ENCODE data around the gene ZNF780A.
"Not testable (repeated sequence)": the region's sequence is repeated elsewhere in the genome, so short reads cannot be mapped to it uniquely, and the experiment has no call there.

The ZNF780A gene

DNA sequence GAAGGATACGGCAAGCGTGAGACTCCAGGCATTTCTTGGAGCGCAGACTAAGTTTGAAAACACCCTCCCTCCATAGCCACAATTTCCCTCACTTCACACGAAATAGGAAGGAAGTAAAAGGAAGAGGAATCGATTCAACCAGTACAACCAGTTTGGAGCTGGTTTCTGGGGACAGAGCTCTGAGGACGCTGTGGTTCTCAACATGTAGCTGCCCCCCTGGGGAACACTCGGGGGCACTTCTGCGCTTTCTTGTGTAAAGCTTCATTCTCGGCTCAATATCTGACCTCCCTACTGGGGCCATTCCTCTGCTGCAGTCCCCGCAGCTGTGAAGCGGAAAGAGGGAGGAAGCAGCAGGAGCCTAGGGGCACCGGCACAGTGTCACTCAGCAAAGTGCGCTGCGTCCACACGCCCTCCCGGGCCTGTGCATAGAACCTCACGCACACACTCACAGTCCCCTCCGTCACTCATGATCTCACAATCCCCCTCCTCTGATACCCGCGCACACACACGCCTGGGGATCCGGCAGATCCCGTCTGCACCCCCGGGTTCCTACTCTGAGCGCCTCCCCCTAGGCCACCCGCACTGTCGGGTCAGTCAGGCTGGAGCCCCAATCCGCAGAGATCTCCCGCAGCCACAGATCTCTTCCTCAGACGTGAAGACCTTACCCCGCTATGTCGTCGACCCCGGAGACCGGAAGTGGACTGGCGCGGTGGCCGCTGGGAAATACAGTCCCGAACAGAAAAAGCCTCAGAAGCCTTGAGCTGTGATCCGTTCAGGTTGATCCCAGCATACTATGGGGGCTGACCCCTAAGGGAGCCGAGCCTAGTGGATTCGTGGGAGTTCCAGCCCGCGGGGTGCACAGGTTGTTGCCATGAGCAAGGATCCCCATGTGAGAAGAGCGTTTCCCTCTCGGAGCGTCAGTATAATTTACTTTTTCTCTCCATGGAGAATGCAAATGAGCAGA, at the start of gene ZNF780A:
Gene ZNF780A (minus strand): TSS at position 703 of the 964 bp plus-strand sequence. CDS start 6,190 bp downstream, outside the sequence.
- Histone ChIP-seq H3K27me3 (no peaks in the 10 kb centered on the region), H3K36me3 (peaks cover 0 to 31% (median 12%) of the 10 kb centered on the region in 11 experiments; a peak in 17 of 22 replicates), H3K27ac (peak within 1 kb of the TSS; percentile 75 to 93 (median 86)), H3K4me2 (peak within 1 kb of the TSS; percentile 83 to 93 (median 88)), H4K20me1 (peaks cover 0 to 12% (median 0%) of the 10 kb centered on the region in 11 experiments; a peak in 2 of 22 replicates), H3K4me3 (peak within 1 kb of the TSS; percentile 68 to 87 (median 81)), H3K4me1 (peaks cover 10 to 23% (median 13%) of the 10 kb centered on the region in 10 experiments), H3K9me3 (replicated peaks in 1 of 11) (peaks cover 16 to 30% (median 23%) of the 10 kb centered on the region in 11 experiments; a peak in 21 of 22 replicates), H3K9ac (peak within 1 kb of the TSS; percentile 83 to 93 (median 86))
- TF ChIP-seq Cebpa-rat (IDR thresholded peaks at IDR 0.05), result no peak

DNA sequence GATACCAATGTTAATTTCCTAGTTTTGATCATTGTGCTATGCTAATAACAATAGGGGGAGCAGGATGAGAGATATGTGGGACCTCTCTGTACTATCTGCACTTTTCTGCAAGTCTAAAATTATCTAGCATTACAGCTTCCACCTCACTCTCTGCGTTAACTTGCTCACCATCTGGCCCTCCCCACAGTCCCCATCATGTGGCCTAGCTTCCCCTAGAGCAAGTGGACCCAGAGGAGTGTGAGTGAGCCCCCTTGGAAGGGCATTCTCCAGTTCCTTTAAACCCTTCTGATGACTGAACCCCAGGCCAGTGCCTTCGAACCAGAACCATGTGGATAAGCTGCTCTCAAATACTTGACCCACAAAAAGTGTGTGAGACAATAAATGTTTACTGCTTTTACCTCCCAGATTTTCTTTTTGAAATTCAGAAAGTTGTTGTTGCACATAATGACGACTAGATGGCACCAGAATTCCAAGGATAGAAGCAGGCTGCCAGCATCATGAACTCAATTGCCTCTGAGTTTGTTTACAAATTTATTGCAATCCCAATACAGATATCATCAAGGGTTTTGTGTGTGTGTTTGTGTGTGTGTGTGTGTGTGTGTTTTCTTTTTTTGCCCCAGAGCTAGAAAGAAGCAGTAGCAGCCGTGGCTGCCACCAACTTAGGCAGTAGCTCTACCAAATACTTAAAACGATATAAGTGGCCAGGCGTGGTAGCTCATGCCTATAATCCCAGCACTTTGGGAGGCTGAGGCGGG, 49.0 kb upstream of the ZNF780A start:
- Histone ChIP-seq H3K27me3 (no peaks in the 10 kb centered on the region), H3K4me1 (peaks cover 36 to 47% (median 38%) of the 10 kb centered on the region in 10 experiments), H3K9me3 (replicated peaks in 1 of 11) (no peaks in the 10 kb centered on the region), H3K9ac (no peak overlapping the region), H3K4me3 (no peak overlapping the region), H3K27ac (no peak overlapping the region), H3K4me2 (no peak overlapping the region), H3K36me3 (no peaks in the 10 kb centered on the region), H4K20me1 (no peaks in the 10 kb centered on the region)
- TF ChIP-seq Cebpa-rat (IDR thresholded peaks at IDR 0.05), result no peak

DNA sequence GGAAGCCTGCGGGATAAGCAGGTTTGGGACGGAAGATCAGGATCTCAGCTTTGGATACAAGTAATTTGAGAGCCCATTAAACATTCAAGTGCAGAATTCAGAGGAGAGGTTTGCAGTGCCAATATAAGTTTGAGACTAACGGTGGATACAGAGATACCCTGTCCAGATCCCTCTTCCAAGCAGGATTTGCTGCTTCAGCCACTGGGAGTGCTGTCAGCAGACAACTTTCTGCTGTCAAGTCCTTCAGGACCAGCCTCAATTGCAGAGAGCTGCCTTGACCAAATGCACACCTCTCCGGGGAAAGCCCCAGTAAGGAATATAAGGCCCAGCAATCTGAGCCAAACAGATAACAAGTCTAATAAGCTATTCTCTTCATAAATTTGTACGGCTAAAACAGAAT, 46.1 kb upstream of the ZNF780A start:
- no peak for TF ChIP-seq Cebpa-rat (IDR thresholded peaks at IDR 0.05)
- Histone ChIP-seq H4K20me1 (no peaks in the 10 kb centered on the region), H3K9ac (no peak overlapping the region), H3K27ac (no peak overlapping the region), H3K4me2 (no peak overlapping the region), H3K9me3 (replicated peaks in 1 of 11) (no peaks in the 10 kb centered on the region), H3K27me3 (no peaks in the 10 kb centered on the region), H3K36me3 (no peaks in the 10 kb centered on the region), H3K4me3 (no peak overlapping the region), H3K4me1 (peaks cover 8 to 21% (median 12%) of the 10 kb centered on the region in 10 experiments)

DNA sequence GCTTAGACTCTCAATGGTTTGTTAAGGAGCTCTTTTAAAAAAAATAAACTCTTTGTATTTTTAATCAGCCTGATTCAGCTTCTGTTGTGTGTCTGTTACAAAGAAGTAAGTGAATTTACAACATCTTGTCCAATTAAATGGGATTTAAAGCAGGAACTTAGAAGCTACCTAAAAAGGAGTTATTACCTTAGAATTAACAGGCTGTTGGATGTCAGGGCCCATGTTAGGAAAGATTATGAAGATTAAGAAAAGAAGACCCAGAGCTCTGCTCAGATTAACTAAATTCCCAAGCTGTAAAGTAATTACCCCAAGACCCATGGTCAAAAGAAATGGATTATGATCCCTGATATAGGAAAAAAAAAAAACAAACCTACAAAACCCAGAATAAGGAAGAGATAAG, 44.1 kb upstream of the ZNF780A start:
- no peak overlapping the region for H3K4me3 ChIP-seq
- no peak overlapping the region for H3K9ac ChIP-seq
- no peak overlapping the region for H3K4me2 ChIP-seq
- no peaks in the 10 kb centered on the region for H3K27me3 ChIP-seq
- peaks cover 0 to 5% (median 1%) of the 10 kb centered on the region in 11 experiments; a peak in 9 of 22 replicates for H3K9me3 ChIP-seq (replicated peaks in 1 of 11)
- no peak overlapping the region for H3K27ac ChIP-seq
- H4K20me1 ChIP-seq, result no peaks in the 10 kb centered on the region
- H3K36me3 ChIP-seq, result no peaks in the 10 kb centered on the region
- TF ChIP-seq Cebpa-rat (IDR thresholded peaks at IDR 0.05), result no peak
- H3K4me1 ChIP-seq, result peaks cover 0 to 4% (median under 1%) of the 10 kb centered on the region in 10 experiments; a peak in 4 of 20 replicates

GRCh38 chr19:40133491-40133890, 42.7 kb upstream of the ZNF780A start:
- no peaks in the 10 kb centered on the region for H3K27me3 ChIP-seq
- no peak overlapping the region for H3K9ac ChIP-seq
- H3K4me1 ChIP-seq, result no peaks in the 10 kb centered on the region
- no peak overlapping the region for H3K27ac ChIP-seq
- TF ChIP-seq Cebpa-rat (IDR thresholded peaks at IDR 0.05), result no peak
- H3K4me3 ChIP-seq, result no peak overlapping the region
- H3K36me3 ChIP-seq, result no peaks in the 10 kb centered on the region
- no peak overlapping the region for H3K4me2 ChIP-seq
- H3K9me3 ChIP-seq (replicated peaks in 1 of 11), result peaks cover 0 to 13% (median 5%) of the 10 kb centered on the region in 11 experiments; a peak in 9 of 22 replicates
- H4K20me1 ChIP-seq, result no peaks in the 10 kb centered on the region

DNA sequence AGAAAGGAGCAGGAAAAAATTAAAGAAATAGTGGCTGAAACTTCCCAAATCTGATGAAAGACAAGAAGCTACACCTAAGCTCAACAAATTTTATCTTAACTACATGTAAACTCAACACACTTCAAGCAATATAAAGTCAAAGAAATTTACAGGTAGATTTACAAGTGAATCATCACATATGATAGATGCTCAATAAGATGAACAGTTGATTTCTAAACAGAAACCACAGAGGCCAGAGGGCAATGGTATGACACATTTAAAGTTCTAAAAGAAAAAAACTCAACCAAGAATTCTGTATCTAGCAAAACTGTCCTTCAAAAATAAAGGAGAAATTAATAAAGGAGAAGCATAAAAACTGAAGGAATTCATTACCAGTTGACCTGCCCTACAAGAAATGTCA, 39.3 kb upstream of the ZNF780A start:
- no peak overlapping the region for H3K4me3 ChIP-seq
- H4K20me1 ChIP-seq, result no peaks in the 10 kb centered on the region
- no peak for TF ChIP-seq Cebpa-rat (IDR thresholded peaks at IDR 0.05)
- H3K27me3 ChIP-seq, result no peaks in the 10 kb centered on the region
- H3K4me2 ChIP-seq, result no peak overlapping the region
- no peaks in the 10 kb centered on the region for H3K4me1 ChIP-seq
- H3K9ac ChIP-seq, result no peak overlapping the region
- peaks cover 0 to 13% (median 5%) of the 10 kb centered on the region in 11 experiments; a peak in 9 of 22 replicates for H3K9me3 ChIP-seq (replicated peaks in 1 of 11)
- H3K36me3 ChIP-seq, result no peaks in the 10 kb centered on the region
- no peak overlapping the region for H3K27ac ChIP-seq

GRCh38 chr19:40129425-40129824, 38.7 kb upstream of the ZNF780A start:
- Histone ChIP-seq H4K20me1 (no peaks in the 10 kb centered on the region), H3K4me2 (no peak overlapping the region), H3K4me1 (no peaks in the 10 kb centered on the region), H3K9me3 (replicated peaks in 1 of 11) (peaks cover 0 to 13% (median 5%) of the 10 kb centered on the region in 11 experiments; a peak in 9 of 22 replicates), H3K36me3 (no peaks in the 10 kb centered on the region), H3K9ac (no peak overlapping the region), H3K27me3 (no peaks in the 10 kb centered on the region), H3K27ac (no peak overlapping the region), H3K4me3 (no peak overlapping the region)
- TF ChIP-seq Cebpa-rat (IDR thresholded peaks at IDR 0.05), result no peak

DNA sequence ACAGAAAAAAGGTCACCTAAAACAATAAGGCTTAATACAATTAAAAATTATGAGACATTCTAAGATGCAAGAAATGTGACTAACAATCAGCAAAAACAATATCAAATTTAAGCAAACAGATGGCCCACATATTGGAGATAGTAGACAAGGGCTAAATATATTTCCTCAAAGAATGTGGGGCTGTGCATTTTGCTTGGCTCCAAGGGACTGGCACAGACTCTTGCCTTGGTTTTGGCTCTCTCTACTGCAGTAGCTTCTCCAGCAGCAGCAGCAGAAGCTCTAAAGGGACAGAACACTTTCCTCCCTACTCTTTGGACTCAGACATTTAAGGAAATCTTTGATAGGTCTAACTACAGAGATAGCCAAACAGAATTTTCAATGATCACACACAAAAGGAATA, 38.2 kb upstream of the ZNF780A start:
- Histone ChIP-seq H3K4me3 (no peak overlapping the region), H3K4me1 (no peaks in the 10 kb centered on the region)

DNA sequence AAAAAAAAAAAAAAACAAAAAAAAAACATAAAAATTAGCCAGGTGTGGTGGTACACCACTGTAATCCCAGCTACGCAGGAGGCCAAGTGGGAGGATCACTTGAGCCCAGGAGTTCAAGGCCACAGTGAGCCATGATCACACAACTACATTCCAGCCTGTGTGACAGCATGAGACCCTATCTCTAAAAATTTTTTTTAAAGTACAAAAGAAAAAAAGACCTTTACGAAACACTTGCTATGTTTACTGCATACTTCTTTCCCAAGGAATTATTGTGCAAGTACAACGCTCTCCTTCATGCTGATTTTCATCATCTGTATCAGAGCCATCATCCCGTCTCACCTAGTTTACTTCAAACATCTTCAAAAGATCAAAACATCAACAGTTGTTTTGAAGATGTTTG, 28.6 kb upstream of the ZNF780A start:
- Histone ChIP-seq H3K4me1 (no peaks in the 10 kb centered on the region), H3K4me3 (no peak overlapping the region), H3K4me2 (no peak overlapping the region), H3K27ac (no peak overlapping the region), H3K36me3 (no peaks in the 10 kb centered on the region), H3K9ac (no peak overlapping the region), H3K9me3 (replicated peaks in 1 of 11) (peaks cover 11 to 27% (median 22%) of the 10 kb centered on the region in 11 experiments; a peak in 20 of 22 replicates), H3K27me3 (no peaks in the 10 kb centered on the region), H4K20me1 (no peaks in the 10 kb centered on the region)
- TF ChIP-seq Cebpa-rat (IDR thresholded peaks at IDR 0.05), result no peak

More for the DNA sequence above, 38.2 kb upstream of the ZNF780A start:
- H3K4me2 ChIP-seq, result no peak overlapping the region
- H3K9ac ChIP-seq, result no peak overlapping the region
- no peaks in the 10 kb centered on the region for H3K27me3 ChIP-seq
- no peaks in the 10 kb centered on the region for H4K20me1 ChIP-seq
- H3K9me3 ChIP-seq (replicated peaks in 1 of 11), result peaks cover 0 to 13% (median 5%) of the 10 kb centered on the region in 11 experiments; a peak in 9 of 22 replicates
- TF ChIP-seq Cebpa-rat (IDR thresholded peaks at IDR 0.05), result no peak
- H3K27ac ChIP-seq, result no peak overlapping the region
- no peaks in the 10 kb centered on the region for H3K36me3 ChIP-seq

- H3K9ac ChIP-seq, H3K4me1 ChIP-seq, H4K20me1 ChIP-seq, H3K27ac ChIP-seq, H3K27me3 ChIP-seq, H3K4me2 ChIP-seq, H3K4me3 ChIP-seq, H3K36me3 ChIP-seq: not testable (repeated sequence)
- H3K9me3 ChIP-seq (replicated peaks in 1 of 11), result peaks cover 12 to 28% (median 22%) of the 10 kb centered on the region in 11 experiments; a peak in 20 of 22 replicates
Observed at GRCh38 chr19:40118638-40119037, 27.9 kb upstream of the ZNF780A start.
